Measurements from ENCODE around the gene SKP1. TPM values are rescaled to one million over a fixed set of nuclear protein-coding genes. Genes with fewer than 3 reads are reported as not detected.

SKP1 gene
- total RNA-seq, 2 donors from 2014 or later = 357 to 427 TPM

DNA sequence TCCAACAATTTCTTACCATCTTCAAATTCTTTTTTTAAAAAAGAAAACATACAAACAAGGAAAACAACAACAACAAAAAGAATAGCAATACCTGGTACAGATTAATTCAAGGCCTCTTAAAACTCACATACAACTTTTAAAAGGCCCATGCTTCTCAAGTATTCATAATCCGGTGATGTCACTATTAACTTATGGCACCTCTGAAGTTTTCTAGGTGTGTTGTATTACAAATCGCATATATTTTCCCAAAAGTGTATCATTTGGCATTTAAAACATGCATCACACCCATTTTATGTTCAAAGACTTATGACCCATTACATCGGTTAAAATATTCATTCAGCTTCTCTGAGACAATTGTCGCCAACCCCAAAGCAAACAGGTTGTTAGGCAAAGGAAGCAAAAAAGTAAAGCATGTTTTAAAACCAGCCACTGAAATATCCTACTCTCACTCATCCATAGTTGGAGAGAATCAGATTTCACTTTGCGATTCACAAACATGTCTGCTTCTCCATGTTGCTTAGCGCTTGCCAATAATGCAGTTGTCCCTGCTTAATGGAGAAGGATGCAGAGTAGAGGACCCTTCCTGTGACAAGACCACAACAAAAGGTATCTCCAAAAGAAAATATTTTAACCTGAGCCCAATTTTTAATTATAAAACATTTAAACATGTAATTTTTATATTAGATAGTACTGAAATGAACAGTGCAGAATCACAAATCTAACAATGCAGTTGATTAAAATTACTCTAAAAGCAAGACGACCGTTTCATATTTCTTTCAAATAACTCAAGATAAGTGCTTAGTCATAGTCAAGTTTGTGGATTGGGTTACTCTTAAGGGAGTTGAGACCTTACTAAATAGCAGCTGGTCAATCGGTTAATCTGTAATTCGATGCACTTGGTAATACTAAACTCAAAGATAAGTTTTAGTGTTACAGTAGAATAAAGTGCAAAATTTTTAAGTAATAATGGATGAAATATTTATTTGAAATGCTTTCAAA, 1.6 kb downstream of the SKP1 start:
- peak overlapping the region; percentile 89 for H3K27ac Mint-ChIP-seq
- peaks cover 15% of the 10 kb centered on the region for H3K4me1 Mint-ChIP-seq
- H3K9me3 Mint-ChIP-seq = no peaks in the 10 kb centered on the region
- Histone ChIP-seq H3K4me1 (ENCODE audit: control insufficient read depth, insufficient read depth, low read length) (no peaks in the 10 kb centered on the region), H3K9me3 (ENCODE audit: control insufficient read depth, low read length) (no peaks in the 10 kb centered on the region), H3K9ac (ENCODE audit: extremely low read depth, low read length, poor library complexity, severe bottlenecking) (peak overlapping the region; percentile 99), H3K27me3 (ENCODE audit: control insufficient read depth, insufficient read depth, low read length, poor library complexity, severe bottlenecking) (no peaks in the 10 kb centered on the region), H3K36me3 (ENCODE audit: control insufficient read depth, insufficient read depth, low read length) (peaks cover 36% of the 10 kb centered on the region), H3K27ac (ENCODE audit: low read depth, low read length) (peak overlapping the region; percentile 99), H3K4me3 (ENCODE audit: low read length) (peak overlapping the region; percentile 98)
- DNase-seq = no peak
- peaks cover 38% of the 10 kb centered on the region for H3K36me3 Mint-ChIP-seq (ENCODE audit: low read depth)
- TF ChIP-seq, protein P1, sequence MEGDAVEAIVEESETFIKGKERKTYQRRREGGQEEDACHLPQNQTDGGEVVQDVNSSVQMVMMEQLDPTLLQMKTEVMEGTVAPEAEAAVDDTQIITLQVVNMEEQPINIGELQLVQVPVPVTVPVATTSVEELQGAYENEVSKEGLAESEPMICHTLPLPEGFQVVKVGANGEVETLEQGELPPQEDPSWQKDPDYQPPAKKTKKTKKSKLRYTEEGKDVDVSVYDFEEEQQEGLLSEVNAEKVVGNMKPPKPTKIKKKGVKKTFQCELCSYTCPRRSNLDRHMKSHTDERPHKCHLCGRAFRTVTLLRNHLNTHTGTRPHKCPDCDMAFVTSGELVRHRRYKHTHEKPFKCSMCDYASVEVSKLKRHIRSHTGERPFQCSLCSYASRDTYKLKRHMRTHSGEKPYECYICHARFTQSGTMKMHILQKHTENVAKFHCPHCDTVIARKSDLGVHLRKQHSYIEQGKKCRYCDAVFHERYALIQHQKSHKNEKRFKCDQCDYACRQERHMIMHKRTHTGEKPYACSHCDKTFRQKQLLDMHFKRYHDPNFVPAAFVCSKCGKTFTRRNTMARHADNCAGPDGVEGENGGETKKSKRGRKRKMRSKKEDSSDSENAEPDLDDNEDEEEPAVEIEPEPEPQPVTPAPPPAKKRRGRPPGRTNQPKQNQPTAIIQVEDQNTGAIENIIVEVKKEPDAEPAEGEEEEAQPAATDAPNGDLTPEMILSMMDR (conservative IDR thresholded peaks at IDR 0.05) = no peak
- 36 to 38% methylated on average over 3 to 10 of the region's 10 CpGs for WGBS, 2 experiments (ENCODE audit: insufficient coverage in 1 of 2, insufficient read length in 1 of 2)
- peak overlapping the region; percentile 98 for H3K4me3 Mint-ChIP-seq
- H3K27me3 Mint-ChIP-seq (ENCODE audit: insufficient read depth) = no peaks in the 10 kb centered on the region

GRCh38 chr5:134171972-134172371, 4.8 kb downstream of the SKP1 start:
- Mint-ChIP-seq H3K9me3 (no peaks in the 10 kb centered on the region), H3K4me3 (no peak overlapping the region), H3K27ac (no peak overlapping the region), H3K4me1 (peaks cover 11% of the 10 kb centered on the region), H3K27me3 (ENCODE audit: insufficient read depth) (no peaks in the 10 kb centered on the region), H3K36me3 (ENCODE audit: low read depth) (peaks cover 63% of the 10 kb centered on the region)
- 94 to 96% methylated on average over 4 of the region's 4 CpGs for WGBS, 2 experiments (ENCODE audit: insufficient coverage in 1 of 2, insufficient read length in 1 of 2)
- Histone ChIP-seq H3K4me3 (ENCODE audit: low read length) (no peak overlapping the region), H3K9ac (ENCODE audit: extremely low read depth, low read length, poor library complexity, severe bottlenecking) (no peak overlapping the region), H3K4me1 (ENCODE audit: control insufficient read depth, insufficient read depth, low read length) (no peaks in the 10 kb centered on the region), H3K27ac (ENCODE audit: low read depth, low read length) (no peak overlapping the region), H3K9me3 (ENCODE audit: control insufficient read depth, low read length) (no peaks in the 10 kb centered on the region), H3K36me3 (ENCODE audit: control insufficient read depth, insufficient read depth, low read length) (peaks cover 63% of the 10 kb centered on the region), H3K27me3 (ENCODE audit: control insufficient read depth, insufficient read depth, low read length, poor library complexity, severe bottlenecking) (no peaks in the 10 kb centered on the region)
- TF ChIP-seq, protein P1 (conservative IDR thresholded peaks at IDR 0.05) = no peak
- DNase-seq = no peak

DNA sequence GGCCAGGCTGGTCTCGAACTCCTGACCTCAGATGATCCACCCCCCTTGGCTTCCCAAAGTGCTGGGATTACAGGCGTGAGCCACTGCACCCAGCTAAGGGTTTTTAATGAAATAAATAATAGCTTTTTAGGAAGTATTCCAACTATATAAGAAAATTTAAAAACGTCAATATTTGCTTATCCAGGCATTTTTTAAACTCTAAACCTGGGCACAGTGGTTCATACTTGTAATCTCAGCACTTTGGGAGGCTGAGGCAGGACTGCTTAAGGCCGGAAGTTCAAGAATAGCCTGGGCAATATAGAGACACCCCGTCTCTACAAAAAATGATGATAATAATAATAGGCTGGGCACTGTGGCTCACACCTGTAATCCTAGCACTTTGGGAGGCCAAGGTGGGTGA, 14.2 kb downstream of the SKP1 start:
- H3K4me1 ChIP-seq (ENCODE audit: control insufficient read depth, insufficient read depth, low read length) = no peaks in the 10 kb centered on the region
- H3K36me3 ChIP-seq (ENCODE audit: control insufficient read depth, insufficient read depth, low read length) = peaks cover 94% of the 10 kb centered on the region
- H3K9me3 Mint-ChIP-seq = peaks cover 20% of the 10 kb centered on the region
- H3K27me3 ChIP-seq (ENCODE audit: control insufficient read depth, insufficient read depth, low read length, poor library complexity, severe bottlenecking) = no peaks in the 10 kb centered on the region
- peaks cover 84% of the 10 kb centered on the region for H3K36me3 Mint-ChIP-seq (ENCODE audit: low read depth)
- peaks cover 27% of the 10 kb centered on the region for H3K9me3 ChIP-seq (ENCODE audit: control insufficient read depth, low read length)
- no peak for DNase-seq
- TF ChIP-seq, protein P1 (conservative IDR thresholded peaks at IDR 0.05) = no peak
- no peaks in the 10 kb centered on the region for H3K4me1 Mint-ChIP-seq
- 95 to 100% methylated on average over 2 to 5 of the region's 5 CpGs for WGBS, 2 experiments (ENCODE audit: insufficient coverage in 1 of 2, insufficient read length in 1 of 2)
- H3K27ac Mint-ChIP-seq = no peak overlapping the region
- H3K4me3 Mint-ChIP-seq = no peak overlapping the region
- H3K27ac ChIP-seq (ENCODE audit: low read depth, low read length) = no peak overlapping the region
- H3K9ac ChIP-seq (ENCODE audit: extremely low read depth, low read length, poor library complexity, severe bottlenecking) = no peak overlapping the region
- no peaks in the 10 kb centered on the region for H3K27me3 Mint-ChIP-seq (ENCODE audit: insufficient read depth)
- no peak overlapping the region for H3K4me3 ChIP-seq (ENCODE audit: low read length)
